Duodenal mucosa (tissue), 2 donors: Measurements from ENCODE around the gene BDNF.

ENCODE experiments used
- H3K27ac ChIP-seq: one replicate; pipeline ENCODE4 v1.7.0; 2013; ENCODE audit warnings: low read depth, low read length
- H3K27me3 ChIP-seq, 2 donors: one replicate each; pipeline ENCODE4 v1.7.0; 2013; ENCODE audit warnings: low read length in 2 of 2, control low read depth in 1 of 2; ENCODE audit not compliant: insufficient read depth in 2 of 2, control insufficient read depth in 1 of 2
- H3K36me3 ChIP-seq, 2 donors: one replicate each; pipeline ENCODE4 v1.7.0; 2013; ENCODE audit warnings: low read length in 2 of 2, control low read depth in 1 of 2; ENCODE audit not compliant: insufficient read depth in 2 of 2, control insufficient read depth in 1 of 2
- H3K4me1 ChIP-seq, 2 donors: one replicate each; pipeline ENCODE4 v1.7.0; 2013; ENCODE audit warnings: low read length in 2 of 2, control low read depth in 1 of 2; ENCODE audit not compliant: insufficient read depth in 2 of 2, control insufficient read depth in 1 of 2
- H3K4me3 ChIP-seq, 2 donors: one replicate each; pipeline ENCODE4 v1.7.0; 2013; ENCODE audit warnings: low read length in 2 of 2, low read depth in 1 of 2
- H3K9ac ChIP-seq, 2 donors: one replicate each; pipeline ENCODE4 v1.7.0; 2013; ENCODE audit warnings: low read length in 2 of 2, low read depth in 1 of 2
- H3K9me3 ChIP-seq, 2 donors: one replicate each; pipeline ENCODE4 v1.7.0; 2013; ENCODE audit warnings: low read length in 2 of 2, control low read depth in 1 of 2; ENCODE audit not compliant: control insufficient read depth in 1 of 2

BDNF gene

DNA sequence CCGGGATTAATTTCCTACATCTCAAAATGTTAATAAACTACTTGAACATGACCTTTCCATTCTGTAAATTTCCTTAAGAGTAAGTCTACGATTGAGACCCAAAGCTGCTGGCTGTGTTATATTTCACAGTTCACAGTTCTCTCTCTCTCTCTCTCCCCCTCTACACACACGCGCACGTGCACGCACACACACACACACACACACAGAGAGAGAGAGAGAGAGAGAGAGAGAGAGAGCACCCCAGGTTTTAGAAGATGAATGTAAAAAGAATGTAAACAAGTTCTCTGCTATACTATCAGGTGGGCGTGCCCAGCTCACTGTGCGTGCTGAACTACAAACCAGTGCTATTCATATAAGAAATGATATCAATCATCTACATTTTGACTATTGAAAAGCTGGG, 3.3 kb downstream of the BDNF start:
- Histone ChIP-seq H3K27me3 (peaks cover 34 to 36% of the 10 kb centered on the region in 2 donors), H3K36me3 (no peaks in the 10 kb centered on the region), H3K4me1 (peaks cover 10 to 13% of the 10 kb centered on the region in 2 donors), H3K27ac (no peak overlapping the region), H3K4me3 (no peak overlapping the region), H3K9ac (no peak overlapping the region), H3K9me3 (no peaks in the 10 kb centered on the region)

DNA sequence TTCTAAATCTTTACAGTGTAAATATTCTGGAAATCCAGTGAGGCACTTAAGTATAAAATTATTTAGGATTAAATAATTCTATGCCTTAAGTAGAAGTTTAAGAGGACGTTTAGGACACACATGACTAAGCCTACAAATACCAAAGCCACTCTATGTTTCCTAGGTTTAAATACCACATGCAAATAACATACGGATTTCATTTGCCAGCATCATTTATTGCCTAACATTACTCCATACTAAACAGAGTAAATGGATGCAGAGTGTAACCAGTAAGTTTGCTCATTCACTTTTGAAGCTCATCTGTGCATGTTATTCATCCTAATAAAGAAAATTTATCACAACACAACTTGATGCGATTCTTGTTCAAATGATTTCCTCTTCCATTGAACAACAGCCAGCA, 4.1 kb downstream of the BDNF start:
- Histone ChIP-seq H3K36me3 (no peaks in the 10 kb centered on the region), H3K4me1 (peaks cover 9 to 10% of the 10 kb centered on the region in 2 donors), H3K9ac (no peak overlapping the region), H3K27ac (no peak overlapping the region), H3K4me3 (no peak overlapping the region), H3K27me3 (peaks cover 27% of the 10 kb centered on the region in 2 donors), H3K9me3 (no peaks in the 10 kb centered on the region)

DNA sequence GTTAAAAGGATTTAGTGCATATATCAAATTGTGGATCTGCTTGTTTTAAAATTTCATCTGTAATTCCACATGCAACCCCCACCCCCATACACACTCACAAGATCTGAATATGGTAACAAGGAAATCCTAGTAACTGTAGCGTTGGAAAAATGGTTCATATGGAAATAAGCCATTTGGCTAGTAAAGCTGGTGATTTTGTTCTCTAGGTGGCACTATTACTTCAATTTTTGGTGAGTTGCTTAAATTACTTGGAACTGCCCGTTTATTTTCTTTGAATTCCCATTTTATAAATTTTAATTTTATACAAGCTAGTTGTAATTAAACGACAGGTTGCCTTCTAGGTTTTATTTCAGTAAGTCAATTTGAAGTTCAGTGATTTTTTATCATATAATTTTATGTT, 5.3 kb downstream of the BDNF start:
- Histone ChIP-seq H3K9ac (no peak overlapping the region), H3K9me3 (no peaks in the 10 kb centered on the region), H3K4me3 (no peak overlapping the region), H3K27ac (no peak overlapping the region), H3K27me3 (peaks cover 21 to 22% of the 10 kb centered on the region in 2 donors), H3K36me3 (no peaks in the 10 kb centered on the region), H3K4me1 (peaks cover 4 to 10% of the 10 kb centered on the region in 2 donors)

DNA sequence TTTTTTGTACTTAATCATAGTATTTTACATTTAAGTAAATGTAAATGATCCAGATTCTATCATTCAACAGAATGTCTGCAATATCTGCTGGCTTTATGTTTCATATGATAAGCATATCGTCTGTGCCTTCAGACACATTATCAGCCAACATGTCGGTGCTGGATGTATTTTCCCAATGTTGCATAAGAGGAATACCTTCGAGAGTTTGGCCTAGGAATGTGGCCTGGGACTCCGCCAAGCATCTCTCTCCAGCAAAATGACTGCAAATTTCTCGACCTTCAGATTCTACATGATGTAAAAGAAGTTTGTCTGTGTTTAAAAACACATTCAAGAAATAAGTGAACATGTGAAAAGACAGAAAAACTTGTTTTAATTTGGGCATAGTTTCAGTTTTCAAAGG, 6.9 kb downstream of the BDNF start:
- Histone ChIP-seq H3K36me3 (no peaks in the 10 kb centered on the region), H3K4me1 (no peaks in the 10 kb centered on the region), H3K27ac (no peak overlapping the region), H3K27me3 (peaks cover 7 to 12% of the 10 kb centered on the region in 2 donors), H3K9ac (no peak overlapping the region), H3K4me3 (no peak overlapping the region), H3K9me3 (no peaks in the 10 kb centered on the region)

DNA sequence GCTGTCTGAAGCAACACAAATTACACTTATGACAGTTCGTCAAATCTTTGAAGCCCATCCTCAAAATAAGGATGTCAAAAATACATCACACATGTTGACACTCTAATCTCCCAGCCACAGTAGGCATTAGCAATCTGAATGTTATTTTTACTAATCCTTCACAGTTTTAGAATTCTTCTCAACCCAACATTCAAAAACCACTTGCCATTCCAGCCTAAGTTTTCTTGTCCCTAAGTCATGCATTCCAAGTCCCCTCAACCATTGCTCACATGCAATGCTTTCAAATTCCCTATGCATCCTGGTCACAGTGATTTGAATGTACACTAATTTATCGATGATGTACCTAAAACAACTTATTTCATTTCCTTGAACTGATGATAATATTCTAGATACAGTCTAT, 7.5 kb downstream of the BDNF start:
- no peaks in the 10 kb centered on the region for H3K9me3 ChIP-seq
- no peak overlapping the region for H3K9ac ChIP-seq
- no peak overlapping the region for H3K27ac ChIP-seq
- H3K36me3 ChIP-seq: no peaks in the 10 kb centered on the region
- H3K4me1 ChIP-seq: no peaks in the 10 kb centered on the region
- H3K4me3 ChIP-seq: no peak overlapping the region
- peaks cover 5 to 8% of the 10 kb centered on the region in 2 donors for H3K27me3 ChIP-seq

DNA sequence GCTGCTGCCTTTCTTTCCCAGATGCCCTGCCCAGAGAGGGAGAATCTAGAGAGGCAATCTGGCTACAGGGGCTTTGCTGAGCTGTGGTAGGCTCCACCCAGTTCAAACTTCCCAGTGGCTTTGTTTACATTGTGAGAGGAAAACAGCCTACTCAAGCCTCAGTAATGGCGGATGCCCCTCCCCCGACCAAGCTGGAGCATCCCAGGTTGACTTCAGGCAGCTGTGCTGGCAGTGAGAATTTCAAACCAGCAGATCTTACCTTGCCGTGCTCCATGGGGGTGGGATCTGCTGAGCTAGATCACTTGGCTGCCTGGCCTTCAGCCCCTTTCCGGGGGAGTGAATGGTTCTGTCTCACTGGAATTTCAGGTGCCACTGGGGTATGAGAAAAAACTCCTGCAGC, 12.2 kb downstream of the BDNF start:
- no peaks in the 10 kb centered on the region for H3K4me1 ChIP-seq
- H3K36me3 ChIP-seq: no peaks in the 10 kb centered on the region
- H3K27ac ChIP-seq: no peak overlapping the region
- no peak overlapping the region for H3K4me3 ChIP-seq
- no peaks in the 10 kb centered on the region for H3K9me3 ChIP-seq
- H3K27me3 ChIP-seq: no peaks in the 10 kb centered on the region
- no peak overlapping the region for H3K9ac ChIP-seq

DNA sequence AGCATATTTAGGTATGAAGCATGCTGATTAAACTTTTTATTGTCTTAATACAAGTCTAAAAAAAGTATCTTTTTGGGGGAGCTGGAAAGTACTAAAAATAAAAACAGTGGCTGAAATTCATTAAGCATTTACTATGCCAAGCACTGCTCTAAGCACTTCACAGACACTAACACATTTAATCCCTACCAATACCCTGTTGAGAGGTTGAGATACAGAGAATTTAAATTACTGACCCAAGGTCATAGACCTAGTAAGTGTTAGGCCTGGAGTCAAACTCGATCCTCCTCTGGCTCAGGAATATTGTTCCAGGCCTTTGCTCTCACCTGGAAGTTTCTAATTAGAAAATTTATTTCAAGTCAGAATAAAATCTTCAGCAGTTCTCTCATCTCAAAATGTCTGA, 18.6 kb downstream of the BDNF start:
- Histone ChIP-seq H3K4me3 (no peak overlapping the region), H3K36me3 (no peaks in the 10 kb centered on the region), H3K9ac (no peak overlapping the region), H3K9me3 (no peaks in the 10 kb centered on the region), H3K27ac (no peak overlapping the region), H3K27me3 (no peaks in the 10 kb centered on the region), H3K4me1 (no peaks in the 10 kb centered on the region)

DNA sequence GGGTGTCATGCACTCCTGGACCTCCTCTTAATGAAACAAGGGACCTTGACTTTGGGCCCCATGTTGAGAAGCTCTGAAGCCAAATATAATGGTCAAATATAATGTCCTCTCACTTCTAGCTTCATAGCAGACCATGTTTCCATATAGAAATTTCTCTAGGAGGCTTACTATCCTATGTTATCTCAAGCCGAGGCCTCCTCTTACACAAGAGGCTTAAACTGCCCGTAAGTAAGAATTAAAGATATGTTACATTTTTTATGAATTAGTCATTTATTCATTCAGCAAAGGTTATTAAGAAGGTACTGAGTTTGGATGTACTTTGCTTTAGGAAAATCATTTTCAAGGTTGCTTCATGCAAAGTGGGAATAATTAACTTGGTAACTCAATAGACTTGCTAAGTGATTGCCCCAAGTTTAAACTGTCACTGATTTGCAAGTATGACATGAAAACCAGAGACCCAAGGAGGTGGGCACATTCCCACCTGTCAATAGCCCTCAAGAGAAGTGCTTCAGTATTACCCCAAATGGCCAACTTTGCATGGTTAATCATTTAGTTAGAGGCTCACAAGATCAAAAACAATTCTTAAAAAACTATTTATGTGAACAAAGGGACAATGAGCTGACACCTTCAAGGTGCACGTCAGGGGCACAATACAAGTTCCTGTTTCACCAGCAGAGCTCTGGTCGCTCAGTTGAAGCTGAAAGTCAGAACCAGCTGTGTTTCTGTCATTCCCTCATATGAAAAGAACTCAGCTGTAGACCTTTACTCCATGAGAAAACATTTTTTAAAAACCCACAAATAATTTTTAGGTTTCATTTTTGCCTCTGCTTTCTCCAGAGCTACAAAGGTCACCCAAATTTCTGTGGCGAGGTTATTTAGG, 20.9 kb downstream of the BDNF start:
- Histone ChIP-seq H3K36me3 (no peaks in the 10 kb centered on the region), H3K9ac (no peak overlapping the region), H3K4me3 (no peak overlapping the region), H3K9me3 (no peaks in the 10 kb centered on the region), H3K27ac (no peak overlapping the region), H3K4me1 (no peaks in the 10 kb centered on the region), H3K27me3 (no peaks in the 10 kb centered on the region)

DNA sequence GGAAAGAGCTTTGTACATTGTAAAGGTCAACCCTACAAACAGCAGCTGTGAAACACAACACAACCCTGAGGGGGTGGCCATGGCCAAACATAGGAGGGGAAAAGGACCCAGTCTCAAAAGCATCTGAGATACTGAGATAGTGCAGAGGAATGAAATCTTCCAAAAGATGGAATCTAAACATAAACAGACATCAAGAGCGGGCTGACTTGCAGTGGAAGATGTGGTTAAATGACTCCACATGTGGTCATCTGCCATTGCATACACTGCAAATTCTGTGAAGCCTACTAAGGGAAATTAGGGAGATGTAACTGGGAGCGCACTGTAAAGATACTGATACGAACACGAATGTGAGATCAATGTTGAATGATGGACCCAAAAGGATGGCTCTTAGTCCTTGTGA, 22.0 kb downstream of the BDNF start:
- H3K36me3 ChIP-seq: no peaks in the 10 kb centered on the region
- no peaks in the 10 kb centered on the region for H3K9me3 ChIP-seq
- no peak overlapping the region for H3K4me3 ChIP-seq
- no peaks in the 10 kb centered on the region for H3K27me3 ChIP-seq
- no peak overlapping the region for H3K9ac ChIP-seq
- no peaks in the 10 kb centered on the region for H3K4me1 ChIP-seq
- no peak overlapping the region for H3K27ac ChIP-seq

DNA sequence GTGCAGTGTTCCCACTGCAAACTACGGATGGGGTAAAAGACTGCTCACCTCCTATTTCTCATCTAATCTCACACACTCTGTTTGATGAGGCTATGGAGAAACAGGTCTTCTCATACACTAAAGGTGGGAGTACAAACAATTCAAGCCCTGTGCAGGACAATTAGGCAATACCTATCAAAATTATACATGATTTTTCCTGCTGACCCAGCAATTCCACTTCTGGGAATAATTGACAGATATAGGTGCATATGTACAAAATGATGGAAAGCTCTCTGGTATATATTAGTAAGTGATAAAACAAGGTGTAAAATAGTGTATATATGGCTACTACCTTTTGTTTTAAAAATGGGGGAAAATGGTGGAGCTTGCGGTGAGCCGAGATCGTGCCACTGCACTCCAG, 23.1 kb downstream of the BDNF start:
- H3K36me3 ChIP-seq: no peaks in the 10 kb centered on the region
- no peaks in the 10 kb centered on the region for H3K4me1 ChIP-seq
- no peaks in the 10 kb centered on the region for H3K27me3 ChIP-seq
- no peak overlapping the region for H3K9ac ChIP-seq
- no peaks in the 10 kb centered on the region for H3K9me3 ChIP-seq
- H3K27ac ChIP-seq: no peak overlapping the region
- no peak overlapping the region for H3K4me3 ChIP-seq
